ENCODE results near the gene CCDC57. TPM values are rescaled to one million over a fixed set of nuclear protein-coding genes. Genes with fewer than 3 reads are reported as not detected.

The CCDC57 gene
- total RNA-seq, 1 donor from 2014 or later: 79.0 TPM

- H3K4me3 Mint-ChIP-seq (ENCODE audit: low read depth): peak overlapping the region; percentile 72
- no peaks in the 10 kb centered on the region for H3K27me3 Mint-ChIP-seq
- no peak overlapping the region for H3K27ac Mint-ChIP-seq
- peaks cover 2% of the 10 kb centered on the region for H3K36me3 Mint-ChIP-seq (ENCODE audit: insufficient read depth)
- no peak for TF ChIP-seq CTCF (IDR thresholded peaks at IDR 0.05; ENCODE audit: unreplicated experiment)
- H3K4me1 Mint-ChIP-seq (ENCODE audit: low read depth): peaks cover 5% of the 10 kb centered on the region
- H3K9me3 Mint-ChIP-seq (ENCODE audit: low read depth): no peaks in the 10 kb centered on the region
- no peak for DNase-seq (ENCODE audit: low spot score, unreplicated experiment)
Measured at GRCh38 chr17:82095777-82096708, 116.6 kb downstream of the CCDC57 start.

- Mint-ChIP-seq H3K27me3 (no peaks in the 10 kb centered on the region), H3K4me1 (ENCODE audit: low read depth) (peaks cover 5% of the 10 kb centered on the region), H3K36me3 (ENCODE audit: insufficient read depth) (peaks cover 2% of the 10 kb centered on the region), H3K9me3 (ENCODE audit: low read depth) (no peaks in the 10 kb centered on the region), H3K27ac (no peak overlapping the region), H3K4me3 (ENCODE audit: low read depth) (peak overlapping the region; percentile 66)
- no peak for DNase-seq (ENCODE audit: low spot score, unreplicated experiment)
- no peak for TF ChIP-seq CTCF (IDR thresholded peaks at IDR 0.05; ENCODE audit: unreplicated experiment)
Measured at GRCh38 chr17:82094931-82095776, 117.5 kb downstream of the CCDC57 start.

GRCh38 chr17:82092995-82093751 is 119.5 kb downstream of the CCDC57 start:
- H3K4me1 Mint-ChIP-seq (ENCODE audit: low read depth): peaks cover 1% of the 10 kb centered on the region
- no peak overlapping the region for H3K4me3 Mint-ChIP-seq (ENCODE audit: low read depth)
- TF ChIP-seq CTCF (IDR thresholded peaks at IDR 0.05; ENCODE audit: unreplicated experiment): no peak
- H3K9me3 Mint-ChIP-seq (ENCODE audit: low read depth): no peaks in the 10 kb centered on the region
- H3K27ac Mint-ChIP-seq: no peak overlapping the region
- H3K36me3 Mint-ChIP-seq (ENCODE audit: insufficient read depth): no peaks in the 10 kb centered on the region
- no peaks in the 10 kb centered on the region for H3K27me3 Mint-ChIP-seq
- no peak for DNase-seq (ENCODE audit: low spot score, unreplicated experiment)

- H3K4me3 Mint-ChIP-seq (ENCODE audit: low read depth): no peak overlapping the region
- DNase-seq (ENCODE audit: low spot score, unreplicated experiment): no peak
- no peaks in the 10 kb centered on the region for H3K27me3 Mint-ChIP-seq
- H3K4me1 Mint-ChIP-seq (ENCODE audit: low read depth): peaks cover 1% of the 10 kb centered on the region
- no peak overlapping the region for H3K27ac Mint-ChIP-seq
- no peaks in the 10 kb centered on the region for H3K36me3 Mint-ChIP-seq (ENCODE audit: insufficient read depth)
- no peak for TF ChIP-seq CTCF (IDR thresholded peaks at IDR 0.05; ENCODE audit: unreplicated experiment)
- H3K9me3 Mint-ChIP-seq (ENCODE audit: low read depth): no peaks in the 10 kb centered on the region
Measured at GRCh38 chr17:82092628-82092994, 120.0 kb downstream of the CCDC57 start.

Measured in progenitor cell of endocrine pancreas (in vitro differentiated cells).